ENCODE data around the gene HNRNPH2. TPM values are rescaled to one million over a fixed set of nuclear protein-coding genes. Genes with fewer than 3 reads are reported as not detected.

The HNRNPH2 gene
- total and polyA plus RNA-seq, 8 donors: 66.2 to 107 (median 99.2) TPM

DNA sequence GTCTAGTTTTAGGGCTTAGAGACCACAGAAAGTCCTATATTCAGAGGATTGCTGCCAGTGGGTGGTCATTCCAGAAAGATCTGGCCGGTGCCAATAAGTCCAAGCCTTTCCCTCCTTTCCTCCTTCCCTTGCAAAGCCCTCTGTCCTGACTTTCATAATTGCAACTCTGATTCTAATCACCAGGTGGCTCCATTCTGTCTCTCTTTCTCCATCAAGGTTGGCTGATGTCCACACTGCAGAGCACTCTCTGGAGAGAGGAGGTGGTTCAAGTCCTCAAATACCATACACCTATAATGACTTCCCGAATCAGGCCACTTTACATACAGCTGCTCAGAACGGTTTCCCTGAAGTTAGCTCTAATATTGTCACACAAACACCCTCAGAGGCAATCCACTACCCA, 54.9 kb downstream of the HNRNPH2 start:
- TF ChIP-seq, protein P1, sequence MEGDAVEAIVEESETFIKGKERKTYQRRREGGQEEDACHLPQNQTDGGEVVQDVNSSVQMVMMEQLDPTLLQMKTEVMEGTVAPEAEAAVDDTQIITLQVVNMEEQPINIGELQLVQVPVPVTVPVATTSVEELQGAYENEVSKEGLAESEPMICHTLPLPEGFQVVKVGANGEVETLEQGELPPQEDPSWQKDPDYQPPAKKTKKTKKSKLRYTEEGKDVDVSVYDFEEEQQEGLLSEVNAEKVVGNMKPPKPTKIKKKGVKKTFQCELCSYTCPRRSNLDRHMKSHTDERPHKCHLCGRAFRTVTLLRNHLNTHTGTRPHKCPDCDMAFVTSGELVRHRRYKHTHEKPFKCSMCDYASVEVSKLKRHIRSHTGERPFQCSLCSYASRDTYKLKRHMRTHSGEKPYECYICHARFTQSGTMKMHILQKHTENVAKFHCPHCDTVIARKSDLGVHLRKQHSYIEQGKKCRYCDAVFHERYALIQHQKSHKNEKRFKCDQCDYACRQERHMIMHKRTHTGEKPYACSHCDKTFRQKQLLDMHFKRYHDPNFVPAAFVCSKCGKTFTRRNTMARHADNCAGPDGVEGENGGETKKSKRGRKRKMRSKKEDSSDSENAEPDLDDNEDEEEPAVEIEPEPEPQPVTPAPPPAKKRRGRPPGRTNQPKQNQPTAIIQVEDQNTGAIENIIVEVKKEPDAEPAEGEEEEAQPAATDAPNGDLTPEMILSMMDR (IDR thresholded peaks at IDR 0.05): no peak
- H3K36me3 ChIP-seq: no peaks in the 10 kb centered on the region
- no peak overlapping the region for H3K27ac ChIP-seq
- H3K9me3 ChIP-seq: no peaks in the 10 kb centered on the region
- no peak overlapping the region for H3K4me3 ChIP-seq
- no peaks in the 10 kb centered on the region for H3K27me3 ChIP-seq
- H3K4me1 ChIP-seq: no peaks in the 10 kb centered on the region
- ATAC-seq: peak; percentile 94
- intact Hi-C loops (cut with DNase I): no loop called here
- DNase-seq: no peak

Other genes starting within 250 kb of the HNRNPH2 start
- gene DRP2, start 188.4 kb upstream of the HNRNPH2 start, total RNA-seq: under 1 TPM; 0.08 to 0.09 TPM
- gene DRP2, start 188.4 kb upstream of the HNRNPH2 start, polyA plus RNA-seq (ENCODE audit: insufficient read length in 6 of 6): 1 to 10 TPM; 1.4 to 2.3 (median 2.0) TPM
- gene TAF7L, start 116.9 kb upstream of the HNRNPH2 start, total RNA-seq: not detected
- under 1 TPM; 0.25 to 0.89 (median 0.39) TPM for gene TAF7L, start 116.9 kb upstream of the HNRNPH2 start, polyA plus RNA-seq (ENCODE audit: insufficient read length in 6 of 6)
- 10 to 100 TPM; 10.2 to 15.5 TPM for gene TIMM8A, start 59.5 kb upstream of the HNRNPH2 start, total RNA-seq
- gene TIMM8A, start 59.5 kb upstream of the HNRNPH2 start, polyA plus RNA-seq (ENCODE audit: insufficient read length in 6 of 6): 10 to 100 TPM; 13.9 to 16.5 (median 15.2) TPM
- gene BTK, start 22.0 kb upstream of the HNRNPH2 start, total RNA-seq: 10 to 100 TPM; 17.9 to 26.6 TPM
- 1 to 10 TPM; 4.2 to 6.4 (median 4.5) TPM for gene BTK, start 22.0 kb upstream of the HNRNPH2 start, polyA plus RNA-seq (ENCODE audit: insufficient read length in 6 of 6)
- 100 to 1,000 TPM; 127 to 169 TPM for gene RPL36A, start 17.2 kb upstream of the HNRNPH2 start, total RNA-seq
- 1,000 to 10,000 TPM; 1,057 to 1,743 (median 1,517) TPM for gene RPL36A, start 17.2 kb upstream of the HNRNPH2 start, polyA plus RNA-seq (ENCODE audit: insufficient read length in 6 of 6)
- gene GLA, start 297 bp upstream of the HNRNPH2 start, total RNA-seq: 10 to 100 TPM; 30.1 to 57.7 TPM
- 10 to 100 TPM; 26.2 to 30.7 (median 27.8) TPM for gene GLA, start 297 bp upstream of the HNRNPH2 start, polyA plus RNA-seq (ENCODE audit: insufficient read length in 6 of 6)
- 10 to 100 TPM; 11.5 to 11.6 TPM for gene ARMCX4, start 77.2 kb downstream of the HNRNPH2 start, total RNA-seq
- 10 to 100 TPM; 25.9 to 33.9 (median 31.6) TPM for gene ARMCX4, start 77.2 kb downstream of the HNRNPH2 start, polyA plus RNA-seq (ENCODE audit: insufficient read length in 6 of 6)
- gene ARMCX1, start 142.3 kb downstream of the HNRNPH2 start, total RNA-seq: 10 to 100 TPM; 24.7 to 25.1 TPM
- 10 to 100 TPM; 53.4 to 63.6 (median 55.8) TPM for gene ARMCX1, start 142.3 kb downstream of the HNRNPH2 start, polyA plus RNA-seq (ENCODE audit: insufficient read length in 6 of 6)
- gene ARMCX6, start 209.8 kb downstream of the HNRNPH2 start, total RNA-seq: 10 to 100 TPM; 44.7 to 52.3 TPM
- gene ARMCX6, start 209.8 kb downstream of the HNRNPH2 start, polyA plus RNA-seq (ENCODE audit: insufficient read length in 6 of 6): 100 to 1,000 TPM in 3 of 6 donors, 10 to 100 TPM in 3; 82.7 to 106 (median 101) TPM
- gene ARMCX3, start 214.9 kb downstream of the HNRNPH2 start, total RNA-seq: 10 to 100 TPM; 54.8 to 71.9 TPM
- 100 to 1,000 TPM in 5 of 6 donors, 10 to 100 TPM in 1; 97.1 to 114 (median 109) TPM for gene ARMCX3, start 214.9 kb downstream of the HNRNPH2 start, polyA plus RNA-seq (ENCODE audit: insufficient read length in 6 of 6)

Measured in left lung (tissue), 10 donors.